ENCODE results near the gene MRPL10.

The MRPL10 gene

DNA sequence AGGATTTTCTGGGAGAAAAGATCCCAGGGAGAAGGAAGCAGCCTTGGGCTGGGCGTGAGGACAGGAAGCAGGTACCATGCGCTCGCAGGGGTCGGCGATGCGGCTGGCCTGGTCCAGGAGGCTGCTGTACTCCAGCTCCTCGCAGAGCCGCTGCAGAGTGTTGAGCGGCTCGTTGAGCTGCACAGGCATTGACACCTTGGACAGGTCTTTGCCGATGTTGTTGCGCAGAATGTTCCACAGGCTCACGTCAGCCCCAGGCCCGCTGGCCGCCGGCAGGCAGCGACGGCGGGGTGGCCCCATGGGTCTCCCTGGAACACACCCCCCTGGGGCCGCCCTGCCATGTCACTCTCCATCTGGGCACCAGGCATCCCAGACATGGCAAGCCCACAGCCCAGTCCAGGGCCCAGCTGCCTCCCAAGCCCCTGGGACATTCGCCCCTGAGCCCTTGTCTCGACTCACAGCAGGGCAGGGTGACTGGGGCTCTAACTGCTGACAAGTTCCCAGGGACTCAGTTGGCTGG, 17.8 kb downstream of the MRPL10 start:
- no peak for DNase-seq (ENCODE audit: low read depth, low spot score)

DNA sequence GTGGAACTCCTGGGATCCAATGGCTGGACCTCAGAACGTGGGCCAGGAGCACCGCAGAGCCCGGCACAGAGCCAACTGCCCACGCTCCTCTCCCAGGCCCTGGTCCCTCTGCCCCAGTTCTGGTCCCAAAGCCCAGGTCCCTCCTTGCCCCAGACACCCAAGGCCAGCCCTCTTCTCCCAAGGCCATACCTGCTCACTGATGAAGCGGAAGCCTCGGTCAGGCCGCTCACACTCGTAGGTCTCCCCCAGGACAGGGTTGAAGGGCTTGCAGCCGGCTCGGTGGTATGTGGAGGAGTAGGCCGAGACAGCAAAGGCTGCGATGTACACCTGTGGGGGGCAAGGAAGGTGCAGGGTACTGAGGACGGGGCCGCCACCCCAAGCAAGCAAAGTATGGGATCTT, 18.3 kb downstream of the MRPL10 start:
- no peak for DNase-seq (ENCODE audit: low read depth, low spot score)

DNA sequence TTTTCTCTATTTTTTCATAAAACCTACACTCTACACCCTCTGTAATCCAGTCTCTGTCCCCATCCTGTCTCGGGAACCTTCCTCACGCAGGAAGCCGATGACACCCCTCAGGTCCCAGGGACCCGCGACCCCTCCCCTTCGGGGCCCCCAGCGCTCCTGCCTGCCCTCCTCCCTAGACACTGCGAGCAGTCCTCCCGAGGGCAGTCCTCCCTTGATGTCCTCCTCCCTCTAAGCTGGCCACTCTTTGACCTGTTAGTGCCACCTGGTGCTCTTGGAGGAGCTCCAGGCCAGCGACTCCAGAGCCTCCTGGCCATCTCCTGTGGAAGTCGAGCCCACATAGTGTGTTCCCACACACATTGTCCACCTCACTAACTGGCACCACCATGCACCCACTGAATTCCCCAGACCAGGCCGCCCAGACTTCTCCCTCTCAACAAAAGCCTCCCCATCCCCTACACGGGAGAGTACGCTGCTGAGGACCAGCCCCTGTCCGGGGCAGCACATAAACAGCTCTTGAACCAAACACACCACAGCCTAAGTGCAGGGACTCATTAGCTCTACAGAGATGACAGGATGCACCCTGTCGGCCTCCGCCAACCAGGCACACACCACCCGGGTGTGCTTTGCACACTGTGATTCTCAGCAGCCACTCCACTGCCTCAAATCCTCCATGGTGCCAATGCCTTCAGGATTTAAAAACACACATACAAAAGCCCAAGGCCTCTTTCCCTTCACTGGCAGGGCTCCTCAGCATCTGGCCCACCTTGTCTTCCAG, 19.0 kb downstream of the MRPL10 start:
- no peak for DNase-seq (ENCODE audit: low read depth, low spot score)

DNA sequence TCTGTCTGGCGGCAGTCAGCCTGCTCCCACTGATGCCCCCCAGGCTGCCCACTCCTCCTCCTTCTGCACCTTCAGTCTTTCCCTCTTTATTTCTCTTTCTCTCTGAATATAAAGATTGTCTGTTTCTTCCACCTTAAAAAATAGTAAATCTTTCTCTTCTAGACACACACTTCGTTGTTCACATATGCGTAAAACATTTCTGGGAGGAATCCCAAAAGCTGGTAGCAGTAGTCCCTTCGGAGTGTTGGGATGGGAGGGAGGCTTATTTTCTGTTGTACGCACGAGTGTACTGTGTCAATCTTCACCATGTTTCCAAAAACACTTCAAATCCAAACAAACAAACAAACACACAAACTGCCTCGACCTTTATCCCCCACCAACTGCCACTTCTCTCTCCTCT, 19.6 kb downstream of the MRPL10 start:
- DNase-seq (ENCODE audit: low read depth, low spot score), result no peak

DNA sequence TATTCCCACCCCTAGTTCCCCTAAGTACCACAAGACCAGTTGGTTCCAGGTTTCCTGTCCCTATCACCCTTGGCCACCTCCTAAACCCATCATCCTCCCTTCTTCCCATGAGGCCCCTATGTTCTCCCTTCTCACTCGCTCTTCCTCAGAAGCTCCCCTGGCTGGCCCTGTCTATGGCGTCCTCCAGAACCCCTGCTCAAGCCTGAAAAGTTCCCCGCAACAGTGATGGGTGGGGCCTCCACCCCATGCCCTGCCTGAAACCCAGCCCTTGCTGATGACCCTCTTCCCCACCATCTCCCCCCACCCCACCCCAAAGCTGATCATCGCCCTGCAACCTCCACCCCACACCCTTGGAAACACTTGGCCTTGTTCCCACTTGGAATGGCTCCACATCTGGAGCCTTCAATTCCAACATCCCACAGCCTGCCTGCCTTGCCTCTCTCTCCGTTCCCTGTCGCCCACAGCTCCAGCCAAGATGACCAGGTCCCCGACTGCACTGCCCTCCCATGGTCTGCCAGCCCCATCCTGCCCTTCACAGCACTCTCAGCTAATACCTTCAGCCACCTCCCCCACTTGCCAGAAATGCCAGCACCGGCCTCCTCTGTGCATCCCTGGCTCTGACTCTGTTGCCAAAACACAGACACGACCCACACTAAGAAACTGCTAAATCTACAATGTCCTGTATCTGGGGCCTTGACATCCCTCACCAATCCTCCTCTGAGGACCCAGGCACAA, 20.3 kb downstream of the MRPL10 start:
- DNase-seq (ENCODE audit: low read depth, low spot score), result no peak

DNA sequence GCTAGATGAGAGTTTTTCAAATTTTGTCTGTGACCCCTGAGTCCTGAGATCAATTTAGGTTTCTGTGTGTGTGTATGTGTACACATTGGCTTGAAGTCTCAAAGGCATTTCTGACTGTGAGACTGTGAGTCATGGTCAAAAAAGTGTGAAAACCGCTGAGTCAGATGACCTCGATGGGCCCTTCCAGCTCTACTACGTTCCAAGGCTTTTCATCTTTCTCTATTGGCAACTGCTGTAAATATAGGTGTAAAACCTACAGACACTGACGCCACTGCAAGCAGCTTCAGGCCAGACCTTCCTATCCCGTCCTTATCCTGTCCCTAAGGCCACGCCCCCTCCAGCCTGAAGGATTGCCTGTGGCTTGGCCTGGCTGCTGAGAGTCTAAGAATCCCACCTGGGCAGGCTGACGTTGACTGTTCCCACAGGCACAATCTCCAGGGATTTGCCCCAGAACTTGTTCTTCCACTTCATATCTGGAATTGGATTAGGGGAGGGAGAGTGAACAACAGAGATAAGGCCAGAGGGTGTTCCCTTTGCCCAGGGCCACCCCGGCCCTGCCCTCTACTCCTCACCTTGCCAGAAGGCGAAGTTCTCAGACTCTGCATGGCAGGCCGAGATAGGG, 21.0 kb downstream of the MRPL10 start:
- no peak for DNase-seq (ENCODE audit: low read depth, low spot score)

DNA sequence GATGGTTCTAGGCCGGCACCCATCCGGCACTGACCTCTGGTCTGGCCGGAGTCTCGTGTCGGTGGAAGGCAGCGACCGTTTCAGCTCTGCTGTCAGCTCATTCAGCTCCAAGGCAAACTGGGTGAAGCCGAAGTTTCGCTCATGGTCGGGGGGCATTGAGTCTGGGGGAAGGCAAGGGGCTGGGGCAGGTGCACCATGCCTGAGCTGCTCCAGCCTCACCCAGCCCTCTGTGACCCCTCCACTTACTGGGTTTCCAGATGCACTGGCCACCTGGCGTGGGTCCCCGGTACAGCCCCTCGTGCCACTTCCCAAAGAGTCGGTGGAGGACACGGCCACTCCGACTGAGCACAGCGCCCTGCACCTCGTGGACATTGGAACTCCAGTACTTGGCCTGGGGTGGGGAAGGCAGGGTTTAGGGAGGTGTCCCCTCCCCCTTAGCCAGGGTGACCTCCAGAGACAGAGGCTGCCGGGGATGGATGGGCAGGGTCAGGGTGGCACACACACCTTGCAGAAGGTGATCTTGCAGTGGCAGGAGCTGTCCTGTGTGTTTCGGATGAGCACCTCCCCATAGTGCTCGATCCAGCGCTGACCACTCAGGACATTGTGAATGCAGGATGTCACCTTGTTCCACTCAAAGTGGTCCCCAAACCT, 22.4 kb downstream of the MRPL10 start:
- DNase-seq (ENCODE audit: low read depth, low spot score), result no peak

DNA sequence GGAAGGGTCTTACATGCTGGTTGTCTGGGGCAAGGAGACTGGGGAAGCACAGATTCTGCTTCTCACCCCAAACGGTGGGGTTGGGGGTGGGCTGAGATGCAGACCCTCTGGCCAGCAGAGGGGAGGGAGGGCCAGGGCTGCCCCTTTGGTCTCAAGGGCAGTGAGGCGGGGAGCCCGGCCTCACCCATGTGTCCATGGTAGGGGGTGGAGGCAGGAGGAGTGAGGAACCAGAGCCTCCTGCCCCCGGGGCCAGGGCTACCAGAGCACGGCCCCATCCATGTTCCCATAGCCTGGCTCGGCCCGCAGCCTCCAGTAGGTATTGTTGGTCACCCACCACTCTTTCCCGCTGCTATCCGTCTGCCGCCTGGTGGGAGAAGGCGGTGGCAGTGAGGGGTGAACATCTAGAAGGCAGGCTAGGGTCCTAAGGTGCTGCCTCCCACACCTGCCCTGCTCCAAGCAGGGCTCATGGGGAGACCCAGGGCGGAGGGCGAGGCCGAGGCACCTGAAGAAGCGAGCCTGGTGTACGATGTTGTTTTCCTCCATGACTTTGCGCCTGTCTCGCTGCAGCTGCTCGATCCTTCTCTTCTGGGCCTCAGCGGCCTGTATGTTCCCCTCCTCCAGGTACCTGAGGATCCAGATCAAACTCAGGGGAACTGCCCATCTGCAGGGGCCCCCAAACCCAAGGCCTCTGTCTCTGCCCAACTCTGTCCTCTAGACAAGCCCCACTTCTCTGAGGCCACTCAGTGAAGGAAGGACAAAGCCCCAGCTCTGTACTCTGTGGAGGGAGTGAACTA, 23.1 kb downstream of the MRPL10 start:
- no peak for DNase-seq (ENCODE audit: low read depth, low spot score)

DNA sequence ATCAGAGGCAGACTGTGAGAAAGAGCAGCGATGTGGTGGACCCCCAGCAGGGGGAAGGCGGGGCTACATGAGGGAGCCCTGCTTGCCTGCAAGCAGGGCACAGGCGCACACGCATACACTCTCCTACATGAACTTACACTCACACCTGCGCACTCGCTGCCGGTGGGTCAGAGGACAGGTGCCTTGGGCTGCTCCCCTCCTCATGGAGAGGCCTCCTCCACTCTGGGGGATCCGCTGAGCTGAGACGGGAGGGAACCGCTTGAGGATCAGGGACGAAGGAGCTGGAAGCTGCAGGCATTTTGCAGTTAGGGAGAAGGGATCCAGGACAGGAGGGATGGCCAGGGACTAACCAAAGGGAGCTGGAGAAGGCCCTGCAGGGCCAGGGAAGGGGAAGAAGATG, 23.9 kb downstream of the MRPL10 start:
- no peak for DNase-seq (ENCODE audit: low read depth, low spot score)

DNA sequence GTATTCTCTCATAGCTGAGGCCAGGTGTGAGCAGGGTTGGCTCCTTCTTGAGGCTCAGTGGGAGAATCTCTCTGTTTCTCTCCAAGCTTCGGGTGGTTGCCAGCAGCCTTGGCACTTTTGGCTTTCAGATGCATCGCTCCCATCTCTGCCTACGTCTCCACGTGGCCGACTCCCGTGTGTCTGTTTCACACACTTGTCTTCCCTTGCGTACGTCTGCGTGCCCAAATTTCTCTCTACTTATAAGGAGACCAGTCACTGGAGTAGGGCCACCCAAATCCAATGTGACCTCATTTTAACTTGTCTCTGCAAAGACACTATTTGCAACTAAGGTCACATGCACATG, 24.5 kb downstream of the MRPL10 start:
- no peak for DNase-seq (ENCODE audit: low read depth, low spot score)

DNA sequence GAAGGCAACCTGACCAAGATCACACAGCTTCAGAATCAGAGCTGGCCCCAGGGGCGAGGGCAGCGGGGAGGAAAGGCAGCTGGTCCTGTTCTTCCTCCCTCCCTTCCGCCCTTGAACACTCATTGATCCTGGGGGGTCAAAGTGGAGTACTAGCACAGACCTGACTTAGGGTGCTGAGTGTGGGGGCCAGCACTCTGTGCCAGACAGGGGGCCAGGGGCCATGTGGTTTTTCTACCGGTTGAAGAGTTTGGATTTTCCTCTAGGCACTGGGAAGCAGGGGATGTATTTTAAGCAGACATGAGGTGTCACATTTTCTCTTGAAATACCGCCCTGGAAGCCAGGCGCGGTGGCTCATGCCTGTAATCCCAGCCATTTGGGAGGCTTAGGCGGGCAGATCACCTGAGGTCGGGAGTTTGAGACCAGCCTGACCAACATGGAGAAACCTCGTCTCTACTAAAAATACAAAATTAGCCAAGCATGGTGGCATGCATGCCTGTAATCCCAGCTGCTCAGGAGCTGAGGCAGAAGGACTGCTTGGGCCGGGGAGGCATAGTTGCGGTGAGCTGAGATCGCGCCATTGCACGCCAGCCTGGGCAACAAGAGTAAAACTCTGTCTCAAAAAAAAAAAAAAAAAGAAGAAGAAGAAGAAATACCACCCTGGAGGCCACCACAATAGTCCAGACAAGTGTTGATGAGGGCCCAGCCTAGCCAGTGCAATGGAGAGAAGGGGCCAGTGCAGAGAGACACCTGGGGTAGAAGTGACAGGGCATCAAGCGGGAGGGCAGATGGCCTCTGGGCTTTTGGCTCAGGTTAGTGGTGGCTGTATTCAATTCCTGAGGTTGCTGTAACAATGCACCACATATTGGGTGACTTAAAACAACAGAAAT, 25.1 kb downstream of the MRPL10 start:
- DNase-seq (ENCODE audit: low read depth, low spot score), result no peak

DNA sequence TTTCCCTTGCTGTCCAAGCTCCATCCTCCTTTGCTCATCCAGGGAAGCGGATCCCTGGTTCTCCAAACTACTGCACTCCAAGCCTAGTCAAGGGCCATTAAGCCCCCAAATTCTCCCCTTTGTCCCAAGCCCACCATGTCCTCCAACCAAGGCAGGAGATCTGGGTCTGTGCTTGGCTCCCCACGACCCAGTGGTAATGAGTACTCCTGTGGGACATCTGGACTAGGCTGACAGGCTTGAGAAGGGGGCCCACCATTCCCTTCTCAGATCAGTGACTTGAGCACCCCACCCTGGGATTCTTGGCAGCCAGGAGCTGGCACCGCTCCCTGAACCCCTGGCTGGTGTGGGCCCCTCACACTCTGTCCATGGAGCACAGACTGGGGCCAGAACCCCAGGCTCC, 26.9 kb downstream of the MRPL10 start:
- no peak for DNase-seq (ENCODE audit: low read depth, low spot score)

DNA sequence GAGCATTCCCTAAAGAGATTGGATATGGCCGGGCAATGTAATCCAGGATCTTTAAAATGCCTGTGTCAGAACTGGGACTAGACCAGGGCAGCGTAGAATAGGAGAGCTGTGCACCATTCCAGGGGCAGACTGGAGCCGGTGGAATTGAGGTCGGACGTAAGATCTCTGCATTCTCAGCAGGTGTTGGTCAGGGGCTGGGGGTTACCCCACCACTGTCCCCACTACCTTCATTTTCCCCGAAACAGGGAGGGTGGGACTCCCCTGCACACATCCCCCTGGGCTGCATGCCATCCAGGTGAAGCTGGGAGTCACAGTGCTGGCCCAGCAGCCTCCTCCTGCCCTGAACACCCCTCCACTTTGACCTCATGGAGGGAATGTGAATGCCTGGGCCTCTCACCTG, 27.6 kb downstream of the MRPL10 start:
- no peak for DNase-seq (ENCODE audit: low read depth, low spot score)

DNA sequence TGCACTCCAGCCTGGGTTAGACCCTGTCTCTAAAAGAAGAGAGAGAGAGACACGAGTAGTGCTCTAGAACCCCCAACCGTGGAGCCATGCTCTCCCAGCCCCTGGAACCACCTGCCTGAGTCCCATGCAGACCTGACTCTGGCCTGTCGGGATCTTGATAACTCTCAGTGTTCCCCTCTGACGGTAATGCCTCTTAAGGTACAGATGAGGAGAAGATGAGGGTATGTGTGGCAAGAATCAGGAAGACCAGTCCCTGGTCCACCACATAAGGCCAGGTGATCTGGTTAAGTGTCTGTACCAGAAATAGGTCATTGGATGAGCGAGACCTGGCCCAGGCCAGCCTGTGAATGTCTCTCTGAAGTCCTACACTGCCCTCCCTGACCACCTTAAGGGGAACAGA, 28.1 kb downstream of the MRPL10 start:
- no peak for DNase-seq (ENCODE audit: low read depth, low spot score)

DNA sequence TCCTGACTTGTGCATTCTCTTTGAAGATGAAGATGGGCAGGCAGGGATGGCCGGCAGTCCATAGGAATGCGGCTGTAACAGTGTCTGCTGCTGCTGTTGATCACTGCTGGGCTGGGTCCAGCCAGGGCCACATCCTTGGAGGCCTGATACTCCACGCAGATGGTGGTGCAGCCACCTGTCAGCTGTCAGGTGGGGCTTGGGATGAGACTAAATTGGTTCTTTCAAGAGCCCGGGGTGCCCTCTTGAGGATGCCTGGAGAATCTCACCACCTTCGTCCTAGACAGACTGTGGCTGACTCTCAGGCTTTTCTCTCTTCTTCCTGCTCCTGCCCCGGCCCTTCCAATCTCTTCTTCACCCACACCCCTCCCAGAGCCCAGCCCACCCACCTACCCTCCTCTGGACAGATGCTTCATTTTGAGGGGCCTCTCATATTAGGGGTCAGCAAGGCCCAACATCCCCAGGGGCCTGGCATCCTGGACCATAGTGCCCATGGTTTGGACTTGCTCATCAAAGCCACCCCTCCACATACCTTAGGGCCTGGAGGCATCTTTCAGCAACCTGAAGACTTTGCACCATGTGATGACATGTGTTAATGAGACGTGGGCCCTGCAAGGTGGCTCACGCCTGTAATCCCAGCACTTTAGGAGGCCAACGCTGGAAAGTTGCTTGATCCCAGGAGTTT, 28.9 kb downstream of the MRPL10 start:
- no peak for DNase-seq (ENCODE audit: low read depth, low spot score)

DNA sequence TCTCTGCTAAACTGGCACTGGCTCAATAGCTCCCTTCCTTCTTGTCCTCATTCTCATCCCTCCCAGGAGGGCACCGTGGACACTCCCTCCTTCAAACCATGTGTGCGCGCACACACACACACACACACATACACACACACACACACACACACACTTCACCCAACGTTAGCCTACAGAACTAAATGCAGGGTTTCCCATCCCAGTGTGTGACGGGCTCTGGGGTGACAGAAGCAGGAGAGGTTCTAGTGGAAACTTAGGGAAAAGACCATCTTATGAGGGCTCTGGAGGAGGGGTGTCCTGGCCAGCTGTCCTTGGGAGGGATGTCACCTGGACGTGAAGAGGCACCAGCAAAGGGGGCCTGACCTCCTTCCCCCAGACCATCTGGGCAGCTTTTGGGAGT, 29.4 kb downstream of the MRPL10 start:
- no peak for DNase-seq (ENCODE audit: low read depth, low spot score)

DNA sequence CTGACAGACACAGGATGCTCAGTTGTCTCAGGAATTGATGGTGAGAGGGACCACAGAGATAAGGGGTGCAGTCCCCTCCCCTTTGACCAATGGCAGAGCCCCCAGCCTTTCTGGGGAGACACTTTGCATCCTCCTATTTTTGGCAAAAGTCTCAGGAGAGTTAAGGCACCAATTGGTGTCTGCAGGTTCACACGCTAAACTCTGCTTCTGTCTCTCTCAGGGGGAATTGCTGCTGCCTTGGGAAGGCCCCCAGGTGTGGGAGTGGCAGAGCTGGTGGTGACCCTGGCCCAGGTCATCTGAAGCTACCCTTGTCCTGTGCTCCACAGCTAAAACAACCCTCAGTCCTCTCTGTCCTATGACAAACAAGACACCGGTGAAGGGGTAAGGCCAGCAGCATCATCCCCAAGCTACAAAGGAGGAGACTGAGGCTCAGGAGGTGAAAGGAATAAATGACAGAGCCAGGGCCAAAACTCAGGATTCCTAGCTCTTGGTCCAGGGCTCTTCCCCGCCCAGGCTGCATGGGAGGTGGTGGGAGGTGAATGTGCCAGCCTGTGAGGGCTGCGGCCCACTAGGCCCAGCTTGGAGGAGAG, 30.1 kb downstream of the MRPL10 start:
- no peak for DNase-seq (ENCODE audit: low read depth, low spot score)

DNA sequence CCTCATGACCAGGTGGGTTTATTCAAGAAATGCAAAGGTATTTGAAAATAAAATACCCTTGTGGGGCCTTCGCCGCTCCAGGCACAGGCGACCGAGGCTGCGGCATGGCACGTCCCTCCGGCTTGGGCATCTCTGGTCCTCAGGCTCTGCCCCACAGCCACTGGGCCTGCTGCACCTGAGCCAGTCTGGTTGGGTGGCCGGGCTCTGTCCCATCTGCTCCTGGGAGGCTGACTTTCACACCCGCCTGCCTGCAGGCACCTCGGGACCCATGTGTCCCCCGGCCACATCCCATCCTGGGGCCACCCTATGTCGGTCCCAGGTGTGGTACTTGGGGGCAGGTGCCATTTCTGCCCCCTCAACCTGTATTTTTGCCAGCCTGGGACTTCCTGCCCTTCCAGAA, 30.7 kb downstream of the MRPL10 start:
- no peak for DNase-seq (ENCODE audit: low read depth, low spot score)

DNA sequence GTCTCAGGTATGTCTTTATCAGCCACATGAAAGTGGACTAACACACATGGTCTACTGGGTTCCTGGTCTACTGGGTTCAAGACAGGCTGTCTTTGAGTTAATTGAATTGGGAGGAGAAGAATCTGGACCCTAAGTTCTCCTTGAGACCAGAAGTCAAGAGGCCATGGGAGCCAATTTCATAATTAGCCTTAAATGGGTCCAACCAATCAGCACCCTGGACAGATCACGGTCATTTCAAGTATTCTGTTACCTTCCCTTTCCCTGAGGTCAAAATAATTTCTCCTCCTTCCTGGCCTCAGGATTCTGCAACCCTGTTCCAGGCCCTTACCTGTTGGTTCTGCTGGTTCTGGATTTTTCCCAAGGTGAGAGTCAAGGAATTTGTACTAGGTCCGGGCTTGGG, 33.5 kb downstream of the MRPL10 start:
- no peak for DNase-seq (ENCODE audit: low read depth, low spot score)

DNA sequence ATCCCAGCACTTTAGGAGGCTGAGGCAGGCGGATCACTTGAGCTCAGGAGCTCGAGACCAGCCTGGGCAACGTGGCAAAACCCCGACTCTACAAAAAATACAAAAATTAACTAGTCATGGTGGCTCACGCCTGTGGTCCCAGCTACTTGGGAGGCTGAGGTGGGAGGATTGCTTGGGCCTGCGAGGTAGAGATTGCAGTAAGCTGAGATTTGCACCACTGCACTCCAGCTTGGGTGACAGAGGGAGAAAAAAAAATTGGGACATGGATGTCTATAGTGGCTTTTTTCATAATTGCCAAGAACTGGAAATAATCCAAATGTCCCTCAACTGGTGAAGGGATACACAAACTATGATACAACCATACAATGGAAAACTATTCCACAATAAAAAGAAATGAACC, 38.4 kb downstream of the MRPL10 start:
- no peak for DNase-seq (ENCODE audit: low read depth, low spot score)

All from activated CD4-positive, CD25-positive, alpha-beta regulatory T cell treated with anti-CD3 and anti-CD28 coated beads, Interleukin-2, amount 50 U/mL, for 16 hours (primary cell).